GM12878 (cell line): ENCODE data around the gene HYI. TPM values are rescaled to one million over a fixed set of nuclear protein-coding genes. Genes with fewer than 3 reads are reported as not detected.
"Not testable (repeated sequence)": the region's sequence is repeated elsewhere in the genome, so short reads cannot be mapped to it uniquely, and the experiment has no call there.

Experiments used
- ATAC-seq: fragments of 200-7000 bp; cut with Tn5 transposase; 3 replicates; pipeline ENCODE4 v1.9.1; 2020; ENCODE audit warnings: mild to moderate bottlenecking, moderate library complexity
- BruUV-seq: library from RNA; stranded (reverse); fragments of 400-500 nt; replicated peaks from 2 replicates; lab custom pipeline; 2021; lab: Mats Ljungman, UMichigan
- CTCF ChIA-PET: fragments of 300-600 bp; sonication (Branson Sonifier 250); formaldehyde crosslinking; extraction: SDS; loops from one replicate; lab custom pipeline; 2021; ENCODE audit warnings: inconsistent platforms; lab: Yijun Ruan, JAX
- POLR2A ChIA-PET: fragments of 350-600 bp; formaldehyde crosslinking; extraction: SDS; loops from one replicate; lab custom pipeline; 2021; ENCODE audit warnings: inconsistent platforms; lab: Charles Lee
- RAD21 ChIA-PET: fragments of 300-600 bp; sonication (Branson Sonifier 250); formaldehyde crosslinking; loops from one replicate; lab custom pipeline; 2023; ENCODE audit warnings: antibody characterized with exemption; ENCODE audit not compliant: unreplicated experiment; lab: Charles Lee
- SMC1A ChIA-PET: fragments of 300-600 bp; sonication (Branson Sonifier 250); formaldehyde crosslinking; loops from one replicate; lab custom pipeline; 2023; ENCODE audit not compliant: unreplicated experiment, uncharacterized antibody; lab: Charles Lee
- DNase-seq: peaks from one replicate; pipeline ENCODE4 v3.0.0-alpha.2; 2011; ENCODE audit warnings: low read depth, low spot score
- FAIRE-seq: peaks from 3 replicates; lab custom pipeline; 2011; peaks lifted over from hg19 to GRCh38; lab: Jason Lieb, UNC
- H2AFZ ChIP-seq: 2 replicates; pipeline ENCODE4 v1.6.0; 2011; ENCODE audit warnings: low read depth, low read length, control low read depth; ENCODE audit not compliant: control insufficient read depth
- H3K27ac ChIP-seq: 2 replicates; pipeline ENCODE4 v1.5.1; 2011; ENCODE audit warnings: control low read depth; ENCODE audit not compliant: control insufficient read depth, insufficient read depth
- H3K27me3 ChIP-seq, 2 experiments: replicated peaks in 1 of 2; 2 replicates each; pipeline versions ENCODE4 v1.6.0 to v1.6.1; 2011; ENCODE audit warnings: low read length in 1 of 2; ENCODE audit not compliant: control insufficient read depth in 2 of 2, insufficient read depth in 2 of 2
- H3K36me3 ChIP-seq, 2 experiments: 2 replicates each; pipeline ENCODE4 v1.5.1; 2011; ENCODE audit warnings: low read length in 1 of 2; ENCODE audit not compliant: control insufficient read depth in 2 of 2, insufficient read depth in 2 of 2
- H3K4me1 ChIP-seq: 2 replicates; pipeline ENCODE4 v1.6.1; 2011; ENCODE audit warnings: mild to moderate bottlenecking, low read length, moderate library complexity, mixed read lengths; ENCODE audit not compliant: control insufficient read depth, insufficient read depth
- H3K4me2 ChIP-seq: 2 replicates; pipeline ENCODE4 v1.6.0; 2011; ENCODE audit warnings: control low read depth; ENCODE audit not compliant: control insufficient read depth, insufficient read depth
- H3K4me3 ChIP-seq: fragments of 200-600 bp; sonication (generic); 2 replicates; pipeline ENCODE4 v1.5.1; 2016
- H3K79me2 ChIP-seq: 2 replicates; pipeline ENCODE4 v1.6.0; 2011; ENCODE audit warnings: low read length; ENCODE audit not compliant: control insufficient read depth, insufficient read depth
- H3K9ac ChIP-seq: 2 replicates; pipeline ENCODE4 v1.8.0; 2011; ENCODE audit warnings: low read length, control low read depth, mixed read lengths; ENCODE audit not compliant: control insufficient read depth, insufficient read depth
- H3K9me3 ChIP-seq: replicated peaks from 3 replicates; pipeline ENCODE4 v1.5.1; 2011; ENCODE audit warnings: mild to moderate bottlenecking, low read length; ENCODE audit not compliant: control insufficient read depth, insufficient read depth
- H4K20me1 ChIP-seq: 2 replicates; pipeline ENCODE4 v1.6.0; 2011; ENCODE audit not compliant: control insufficient read depth, insufficient read depth
- CREB1 ChIP-seq: IDR thresholded peaks from 2 replicates; pipeline ENCODE4 v1.6.1; 2012; ENCODE audit warnings: low read depth, mild to moderate bottlenecking, inconsistent platforms
- MLLT1 ChIP-seq: fragments of 450-650 bp; IDR thresholded peaks from 2 replicates; pipeline ENCODE4 v1.6.1; 2016; ENCODE audit warnings: mild to moderate bottlenecking
- MTA3 ChIP-seq: IDR thresholded peaks from 2 replicates; pipeline ENCODE4 v1.6.1; 2012; ENCODE audit warnings: low read length, inconsistent platforms, borderline replicate concordance
- RB1 ChIP-seq: fragments of 450-650 bp; formaldehyde crosslinking; IDR thresholded peaks from 2 replicates; pipeline ENCODE4 v1.6.1; 2017; ENCODE audit warnings: mild to moderate bottlenecking, borderline replicate concordance
- RUNX3 ChIP-seq: IDR thresholded peaks from 2 replicates; pipeline ENCODE4 v1.6.1; 2012; ENCODE audit warnings: low read length, inconsistent platforms
- WGBS: methylation state at CpG from one replicate; pipeline ENCODE4 v1.1.6; 2016; ENCODE audit warnings: low lambda C conversion rate; ENCODE audit not compliant: insufficient replicate concordance, insufficient coverage; ENCODE audit errors: missing lambda C conversion rate; 5-methylcytosine and 5-hydroxymethylcytosine counted together
- in situ Hi-C: fragments of 300-500 bp; cut with MboI; formaldehyde crosslinking; loops from 9 replicates; pipeline ENCODE4 v1.14.3; 2018; ENCODE audit warnings: mixed read lengths
- intact Hi-C: fragments of 100-400 bp; cut with micrococcal nuclease; formaldehyde crosslinking; loops from one replicate; pipeline ENCODE4 v1.14.2; 2022; ENCODE audit not compliant: unreplicated experiment
- polyA plus RNA-seq, 11 experiments: library from polyadenylated mRNA; depleted of rRNA in 4 of 11; unstranded in 6 of 11; stranded (reverse) in 5 of 11; fragments of >200 nt; fragmentation: Nextera tagmentation in 4 of 11; fragmentation: Illumina TruSeq in 1 of 11; extraction: Ambion mirVana in 4 of 11; extraction: Trizol in 1 of 11; gene quantifications; 1 replicate in 1 of 11; 2 replicates in 10 of 11; pipeline versions ENCODE4 v1.2.1 to v1.2.3, GENCODE V29; 2011 to 2016; ENCODE audit warnings: inconsistent platforms in 2 of 11, missing spikeins in 2 of 11, low read depth in 1 of 11
- total RNA-seq, 4 experiments: library from RNA; depleted of rRNA in 3 of 4; stranded (reverse); fragments of >200 nt in 3 of 4; fragmentation: Illumina TruSeq in 1 of 4; extraction: Trizol in 1 of 4; gene quantifications; 2 replicates each; pipeline versions ENCODE4 v1.2.1 to v1.2.3, GENCODE V29; 2013 to 2021

The HYI gene
- total and polyA plus RNA-seq, 10 of the 15 experiments (the other 5 are each of a cell fraction or from before 2014, with no cell fraction given) = 0.27 to 5.5 (median 2.0) TPM

GRCh38 chr1:43453442-43454269, at the start of gene HYI (continued):
- TF ChIP-seq MLLT1 (no peak), CREB1 (no peak), MTA3 (0 out of 2 replicates have a peak, but pooled peaks have one; percentile 68), RB1 (peak; percentile 17; the same call in 1 of the 2 replicates), RUNX3 (0 out of 2 replicates have a peak, but pooled peaks have one; percentile 9)

- ATAC-seq, DNase-seq, H3K27ac ChIP-seq, SMC1A ChIA-PET, H3K36me3 ChIP-seq, in situ Hi-C loops, H3K4me3 ChIP-seq, FAIRE-seq, H3K9me3 ChIP-seq, BruUV-seq, H3K27me3 ChIP-seq, intact Hi-C loops, H4K20me1 ChIP-seq, RAD21 ChIA-PET, H2AFZ ChIP-seq, H3K4me2 ChIP-seq, H3K4me1 ChIP-seq, H3K9ac ChIP-seq, H3K79me2 ChIP-seq: not testable (repeated sequence)
- WGBS = no CpG with 5 or more reads among the region's 33 CpGs
- ChIA-PET POLR2A (interaction anchor here (0.6 kb wide), 1 partner anchor 330 kb away, joined by 3 read pairs; the partner anchor contains the start of genes CFAP57 and EBNA1BP2), CTCF (interaction anchor here (0.6 kb wide), 1 partner anchor 267 kb away, joined by 3 read pairs; no protein-coding TSS in a partner anchor)
Observed at GRCh38 chr1:43501806-43502205, 48.1 kb upstream of the HYI start.
